ENCODE results near the gene CHRM1. TPM values are rescaled to one million over a fixed set of nuclear protein-coding genes. Genes with fewer than 3 reads are reported as not detected.

Gene CHRM1
- total RNA-seq, 1 experiment from 2014 or later: not detected

GRCh38 chr11:62910141-62910882, 10.9 kb downstream of the CHRM1 start:
- Histone ChIP-seq H2AFZ (ENCODE audit: low read length) (no peak overlapping the region), H3F3A (ENCODE audit: low read length, unreplicated experiment) (no peaks in the 10 kb centered on the region), H3K9me2 (replicated peaks; ENCODE audit: low read length) (no peaks in the 10 kb centered on the region), H3K27ac (ENCODE audit: low read length) (no peak overlapping the region), H3K9me3 (ENCODE audit: low read length) (no peaks in the 10 kb centered on the region), H3K4me3 (ENCODE audit: low read length) (no peak overlapping the region), H3K4me2 (ENCODE audit: low read length) (no peak overlapping the region), H3K27me3 (ENCODE audit: low read length) (no peaks in the 10 kb centered on the region), H3K4me1 (ENCODE audit: insufficient read depth, low read length) (peaks cover 9% of the 10 kb centered on the region), H3K36me3 (ENCODE audit: low read depth, low read length) (no peaks in the 10 kb centered on the region), H4K20me1 (ENCODE audit: low read length) (no peaks in the 10 kb centered on the region), H3K9ac (ENCODE audit: low read length) (no peak overlapping the region), H3K79me2 (ENCODE audit: low read length) (no peaks in the 10 kb centered on the region)
- no peak for TF ChIP-seq CTCF (conservative IDR thresholded peaks at IDR 0.05; ENCODE audit: low read depth, low read length)
- no peak for TF ChIP-seq EZH2 (IDR thresholded peaks at IDR 0.05; ENCODE audit: low read length, unreplicated experiment)
- TF ChIP-seq EZH2phosphoT487 (IDR thresholded peaks at IDR 0.05; ENCODE audit: borderline replicate concordance, low read length): no peak
- CTCF ChIA-PET: no interaction called here
- POLR2A ChIA-PET (ENCODE audit: unreplicated experiment): no interaction called here
- intact Hi-C loops (cut with micrococcal nuclease): no loop called here
- DNase-seq (no peak), ATAC-seq (no peak)
- BruUV-seq (replicated peaks): no TSS peak

DNA sequence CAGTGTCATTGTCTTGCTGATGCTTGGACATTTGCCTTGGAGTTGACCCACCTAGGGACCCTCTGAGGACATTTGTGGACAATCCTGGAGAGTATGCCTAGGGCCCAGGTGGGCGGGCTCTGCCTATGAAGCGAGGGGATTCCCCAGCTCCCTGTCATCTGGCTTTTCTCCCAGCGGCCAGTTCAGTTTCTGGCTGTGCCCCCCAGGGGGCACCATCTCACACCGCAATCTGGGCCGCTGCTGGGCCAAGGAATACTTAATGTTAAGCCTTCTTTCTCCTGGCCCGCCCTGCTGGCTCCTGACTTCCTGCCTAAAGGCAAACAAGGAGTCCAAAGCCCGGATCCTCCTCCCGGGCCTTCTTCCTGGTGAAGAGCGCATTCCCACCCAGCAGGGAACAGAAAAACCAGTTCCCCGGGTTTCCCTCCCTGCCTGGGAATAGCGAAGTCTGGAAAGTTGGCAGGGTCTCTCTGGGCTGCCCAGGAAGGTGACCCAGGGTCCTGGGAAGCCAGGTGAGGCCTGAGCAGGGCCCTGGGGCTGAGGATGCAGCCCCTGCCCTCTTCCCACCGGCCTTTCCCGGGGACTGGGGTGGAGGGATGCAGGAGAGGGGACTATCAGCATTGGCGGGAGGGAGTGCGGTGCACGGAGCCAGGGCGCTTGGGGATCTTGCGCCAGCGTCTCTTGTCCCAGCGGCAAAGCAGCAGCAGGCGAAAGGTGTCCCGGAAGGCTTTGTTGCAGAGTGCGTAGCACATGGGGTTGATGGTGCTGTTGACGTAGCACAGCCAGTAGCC, 11.9 kb downstream of the CHRM1 start:
- Histone ChIP-seq H3K4me1 (ENCODE audit: insufficient read depth, low read length) (peaks cover 9% of the 10 kb centered on the region), H3K9ac (ENCODE audit: low read length) (no peak overlapping the region), H3K79me2 (ENCODE audit: low read length) (no peaks in the 10 kb centered on the region), H3F3A (ENCODE audit: low read length, unreplicated experiment) (no peaks in the 10 kb centered on the region), H3K4me2 (ENCODE audit: low read length) (peak overlapping the region; percentile 26; the same call in 1 of the 2 replicates), H3K9me2 (replicated peaks; ENCODE audit: low read length) (no peaks in the 10 kb centered on the region), H3K9me3 (ENCODE audit: low read length) (no peaks in the 10 kb centered on the region), H4K20me1 (ENCODE audit: low read length) (no peaks in the 10 kb centered on the region), H2AFZ (ENCODE audit: low read length) (peak overlapping the region; percentile 73), H3K27me3 (ENCODE audit: low read length) (no peaks in the 10 kb centered on the region), H3K36me3 (ENCODE audit: low read depth, low read length) (no peaks in the 10 kb centered on the region), H3K4me3 (ENCODE audit: low read length) (no peak overlapping the region), H3K27ac (ENCODE audit: low read length) (no peak overlapping the region)
- POLR2A ChIA-PET (ENCODE audit: unreplicated experiment): no interaction called here
- CTCF ChIA-PET: interaction anchor here (0.6 to 0.7 kb wide), 2 partner anchors 10 to 114 kb away, joined by 4 to 7 read pairs; no protein-coding TSS in a partner anchor
- TF ChIP-seq EZH2phosphoT487 (IDR thresholded peaks at IDR 0.05; ENCODE audit: borderline replicate concordance, low read length) (no peak), CTCF (conservative IDR thresholded peaks at IDR 0.05; ENCODE audit: low read depth, low read length) (peak; percentile 85)
- DNase-seq (peak; percentile 81), ATAC-seq (peak; percentile 36)
- intact Hi-C loops (cut with micrococcal nuclease): no loop called here
- BruUV-seq (replicated peaks): no TSS peak
